Anterior cingulate cortex (tissue), 58 donors: Measurements from ENCODE around the gene TTLL11.
A peak's percentile ranks its signal among the peaks of the same experiment; 100 is the strongest.

Source experiments
- DNase-seq, 58 donors: peaks; one replicate each; lab custom pipeline; 2025; lab: John Stamatoyannopoulos, UW

The TTLL11 gene

GRCh38 chr9:121784731-121785411 lies 308.2 kb downstream of the TTLL11 start:
- DNase-seq = no peak

- peak in 8 of 58 donors; percentile 18 to 54 (median 30) for DNase-seq
Observed at GRCh38 chr9:121783521-121784507, 309.3 kb downstream of the TTLL11 start.

- DNase-seq = no peak
Observed at GRCh38 chr9:121783111-121783510, 310.0 kb downstream of the TTLL11 start.

GRCh38 chr9:121782514-121783110 lies 310.5 kb downstream of the TTLL11 start:
- DNase-seq = no peak

GRCh38 chr9:121781701-121782464 lies 311.2 kb downstream of the TTLL11 start:
- no peak for DNase-seq

- no peak for DNase-seq
Observed at GRCh38 chr9:121781145-121781548, 312.0 kb downstream of the TTLL11 start.

- no peak for DNase-seq
Observed at GRCh38 chr9:121780177-121781040, 312.7 kb downstream of the TTLL11 start.

GRCh38 chr9:121779381-121780117 lies 313.6 kb downstream of the TTLL11 start:
- DNase-seq = peak in 6 of 58 donors; percentile 6 to 51 (median 29)

GRCh38 chr9:121778252-121779225 lies 314.6 kb downstream of the TTLL11 start:
- DNase-seq = no peak

GRCh38 chr9:121776739-121777637 lies 316.1 kb downstream of the TTLL11 start:
- no peak for DNase-seq

- DNase-seq = no peak
Observed at GRCh38 chr9:121776001-121776738, 316.9 kb downstream of the TTLL11 start.

GRCh38 chr9:121774715-121775613 lies 318.1 kb downstream of the TTLL11 start:
- DNase-seq = peak in 3 of 58 donors; percentile 23 to 37 (median 30)

GRCh38 chr9:121773954-121774714 lies 319.0 kb downstream of the TTLL11 start:
- no peak for DNase-seq
